Pons (tissue), 1 donor: ENCODE results near the gene PCCB.
"Not testable (repeated sequence)": the region's sequence is repeated elsewhere in the genome, so short reads cannot be mapped to it uniquely, and the experiment has no call there.

ENCODE experiments used
- DNase-seq: peaks from one replicate; pipeline ENCODE4 v3.0.0-alpha.2; 2016; ENCODE audit warnings: low spot score

PCCB gene

DNA sequence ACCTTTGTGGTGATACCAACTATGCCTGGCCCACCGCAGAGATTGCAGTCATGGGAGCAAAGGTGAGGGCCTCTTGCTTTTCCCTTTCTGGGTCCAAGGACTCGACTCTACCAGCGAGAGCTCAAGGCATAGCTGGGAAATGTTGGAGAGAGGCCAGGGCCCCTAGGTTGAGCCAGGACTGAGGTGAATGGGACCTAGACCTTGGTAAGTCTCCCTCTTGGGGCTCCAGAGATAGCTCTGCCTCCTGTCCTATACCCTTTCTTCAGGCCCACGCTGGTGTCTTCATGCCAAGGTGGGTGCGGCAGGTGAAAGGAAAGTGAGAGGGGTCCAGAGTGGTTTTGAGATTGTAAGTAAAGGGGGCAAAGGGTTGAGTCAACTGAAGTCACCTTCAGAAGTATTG is 77.5 kb downstream of the PCCB start:
- no peak for DNase-seq

GRCh38 chr3:136329593-136329992 is 79.5 kb downstream of the PCCB start:
- DNase-seq: no peak

- no peak for DNase-seq
These were observed 80.8 kb downstream of the PCCB start for GRCh38 chr3:136330900-136331299.

DNA sequence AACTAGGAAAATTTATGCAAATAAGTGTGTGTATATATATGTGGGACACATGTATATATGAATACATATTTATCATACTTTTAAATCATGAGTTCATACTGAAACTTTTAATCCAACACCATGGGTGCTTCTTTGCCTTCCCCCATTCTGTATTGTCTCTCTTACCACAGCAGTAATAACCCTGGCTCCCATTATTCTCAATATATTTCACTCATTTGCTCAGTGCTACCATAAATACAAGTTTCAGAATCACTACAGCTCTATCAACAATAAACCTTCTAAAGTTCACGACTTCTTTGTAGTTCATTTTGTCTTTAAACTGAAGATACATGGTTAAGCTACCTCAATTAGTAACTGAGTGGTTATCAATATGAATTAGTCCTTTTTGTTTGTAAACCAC is 82.2 kb downstream of the PCCB start:
- no peak for DNase-seq

DNA sequence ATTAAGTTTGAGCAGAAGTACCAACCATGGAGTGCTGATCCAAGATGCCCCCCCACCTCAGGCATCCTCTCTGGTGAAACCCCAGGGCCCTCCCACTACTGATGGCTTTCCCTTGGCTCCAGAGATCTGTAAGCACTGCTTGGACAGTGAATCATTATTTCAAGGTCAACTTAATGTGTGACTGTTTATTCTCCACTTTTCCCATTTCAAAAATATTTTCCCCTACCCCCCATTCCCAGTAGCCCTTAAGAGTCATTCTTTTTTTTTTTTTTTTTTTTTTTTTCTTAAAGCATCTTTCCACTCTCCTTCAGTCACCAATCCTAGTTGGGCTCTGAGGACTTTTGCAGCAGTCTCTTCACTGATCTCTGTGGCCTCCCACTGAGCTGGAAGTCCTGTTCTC is 82.6 kb downstream of the PCCB start:
- no peak for DNase-seq

DNA sequence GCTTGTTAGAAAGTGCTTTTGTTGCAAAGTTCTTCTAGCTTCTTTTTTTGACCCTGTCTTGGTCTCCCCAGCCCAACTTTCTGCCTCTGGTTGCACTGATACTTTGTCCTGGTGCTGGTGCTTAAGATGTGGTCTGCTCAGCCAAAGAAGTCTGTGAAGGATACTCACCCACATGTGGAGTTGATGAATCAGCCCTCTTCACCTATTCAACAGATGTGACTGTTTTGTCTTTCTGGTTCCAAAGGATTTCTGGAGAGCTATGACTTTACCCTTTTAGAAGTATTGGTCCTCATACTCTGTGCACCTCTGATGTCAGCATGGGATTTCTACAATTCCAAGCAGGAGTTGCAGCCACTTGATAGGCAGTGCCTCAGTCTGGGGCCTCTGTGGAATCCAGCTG is 84.1 kb downstream of the PCCB start:
- no peak for DNase-seq

GRCh38 chr3:136334726-136335125 is 84.6 kb downstream of the PCCB start:
- not testable (repeated sequence) for DNase-seq

GRCh38 chr3:136336329-136337100 is 86.4 kb downstream of the PCCB start:
- no peak for DNase-seq

DNA sequence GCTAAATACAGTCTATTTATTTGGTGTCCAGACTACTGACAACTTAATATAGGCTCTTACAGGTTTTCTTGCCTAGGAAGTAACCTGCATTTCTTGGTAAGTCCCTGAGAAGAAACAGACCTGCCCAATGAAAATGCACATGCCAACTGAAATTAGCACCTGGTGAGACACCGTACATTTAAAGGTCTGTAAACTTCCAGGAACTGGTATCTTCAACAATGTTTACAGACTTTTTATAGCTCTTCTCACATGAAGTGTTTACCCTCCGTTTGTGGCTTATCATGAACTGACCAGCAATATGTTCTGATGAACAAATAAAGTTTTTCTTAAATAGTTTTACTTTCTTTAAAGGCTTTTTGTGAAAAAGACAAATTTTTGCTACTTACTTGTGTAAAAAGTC is 93.3 kb downstream of the PCCB start:
- DNase-seq: no peak

- DNase-seq: peak; percentile 11
These were observed 93.9 kb downstream of the PCCB start for GRCh38 chr3:136343873-136344555.

DNA sequence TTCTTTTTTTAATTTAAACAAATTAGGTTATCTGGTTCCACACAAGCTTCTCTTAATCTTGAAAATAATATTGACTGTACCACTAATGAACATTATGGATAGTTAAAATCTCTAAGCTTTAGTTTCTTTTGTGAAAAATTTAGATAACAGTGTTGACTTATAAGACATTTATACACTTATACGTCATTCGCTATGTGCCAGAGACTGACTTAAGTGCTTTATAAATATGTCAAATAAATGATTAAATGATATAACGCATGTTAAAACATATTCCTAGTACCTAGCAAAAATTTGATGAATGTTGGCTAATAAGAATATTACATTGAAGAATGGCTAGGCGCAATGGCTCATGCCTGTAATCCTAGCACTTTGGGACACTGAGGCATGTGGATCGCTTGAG is 96.3 kb downstream of the PCCB start:
- DNase-seq: no peak

DNA sequence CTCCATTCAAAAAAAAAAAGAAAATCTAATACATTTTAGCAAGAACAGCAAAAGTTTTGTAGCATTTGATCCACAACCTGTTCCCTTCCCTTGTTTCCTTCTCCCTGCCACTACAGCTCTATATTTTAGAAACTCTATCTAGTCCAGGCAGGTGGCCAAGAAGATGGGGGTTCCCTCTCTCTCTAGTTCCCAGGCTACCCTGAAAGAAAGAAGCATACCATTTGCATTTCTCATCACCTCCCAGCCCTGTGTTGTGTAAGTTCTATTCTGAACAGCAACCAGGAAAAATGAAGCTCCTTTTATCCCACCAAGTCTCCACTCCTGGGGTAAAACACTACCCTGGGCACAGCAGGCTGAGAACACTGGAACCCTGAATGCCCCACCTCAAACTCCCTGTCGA is 100.0 kb downstream of the PCCB start:
- no peak for DNase-seq

DNA sequence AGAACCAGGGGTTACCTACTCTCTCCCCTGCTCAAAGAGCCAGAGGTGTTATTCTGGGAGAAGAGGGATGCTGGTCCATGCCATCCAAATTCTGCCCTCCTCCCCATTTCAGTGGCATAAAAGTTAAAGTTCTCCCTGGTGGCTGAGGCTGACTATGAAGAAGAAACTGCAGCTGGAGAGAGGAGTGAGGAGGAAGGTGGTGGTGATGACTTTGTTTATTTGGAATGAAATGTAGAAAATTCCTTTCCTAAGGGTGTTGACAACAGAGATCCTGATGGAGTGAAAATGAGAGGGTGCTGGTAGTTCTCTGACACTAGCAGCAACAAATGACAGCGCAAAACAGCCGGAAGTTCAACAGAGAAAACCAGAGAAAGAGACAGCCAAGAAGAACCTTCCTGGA is 100.4 kb downstream of the PCCB start:
- DNase-seq: no peak

- no peak for DNase-seq
These were observed 101.2 kb downstream of the PCCB start for GRCh38 chr3:136351351-136351750.

GRCh38 chr3:136351905-136352304 is 101.8 kb downstream of the PCCB start:
- DNase-seq: no peak

DNA sequence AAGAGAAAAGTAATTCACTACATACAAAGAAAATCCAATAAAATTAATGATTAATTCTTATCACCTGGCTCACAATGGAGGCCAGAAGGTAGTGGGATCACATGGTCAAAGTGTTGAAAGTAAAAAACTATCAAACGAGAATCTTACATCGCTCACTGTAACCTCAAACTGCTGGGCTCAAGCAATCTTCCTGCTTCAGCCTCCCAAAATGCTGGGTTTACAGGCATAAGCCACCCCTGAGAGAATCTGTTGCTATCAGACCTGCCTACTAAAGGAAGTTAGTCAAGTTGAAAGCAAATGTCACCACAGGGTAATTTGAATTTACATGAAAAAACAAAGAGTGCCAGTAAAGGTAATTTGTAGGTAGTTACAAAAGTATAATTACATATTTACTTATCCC is 103.3 kb downstream of the PCCB start:
- DNase-seq: no peak

- no peak for DNase-seq
These were observed 116.1 kb downstream of the PCCB start for GRCh38 chr3:136366289-136366688.

DNA sequence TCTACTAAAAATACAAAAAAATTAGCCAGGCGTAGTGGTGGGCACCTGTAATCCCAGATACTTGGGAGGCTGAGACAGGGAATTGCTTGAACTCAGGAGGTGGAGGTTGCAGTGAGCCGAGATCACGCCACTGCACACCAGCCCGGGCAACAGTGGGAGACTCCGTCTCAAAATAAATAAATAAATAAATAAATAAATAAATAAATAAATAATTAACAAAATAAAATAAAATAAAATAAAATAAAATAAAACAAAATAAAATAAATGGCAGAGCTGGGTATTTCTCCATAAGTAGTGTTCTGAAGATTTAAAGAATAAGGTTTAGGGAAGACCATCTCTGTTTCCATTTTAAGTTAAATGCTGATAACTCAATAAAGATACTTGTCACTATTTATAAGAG is 125.7 kb downstream of the PCCB start:
- not testable (repeated sequence) for DNase-seq

GRCh38 chr3:136377508-136377907 is 127.4 kb downstream of the PCCB start:
- no peak for DNase-seq

DNA sequence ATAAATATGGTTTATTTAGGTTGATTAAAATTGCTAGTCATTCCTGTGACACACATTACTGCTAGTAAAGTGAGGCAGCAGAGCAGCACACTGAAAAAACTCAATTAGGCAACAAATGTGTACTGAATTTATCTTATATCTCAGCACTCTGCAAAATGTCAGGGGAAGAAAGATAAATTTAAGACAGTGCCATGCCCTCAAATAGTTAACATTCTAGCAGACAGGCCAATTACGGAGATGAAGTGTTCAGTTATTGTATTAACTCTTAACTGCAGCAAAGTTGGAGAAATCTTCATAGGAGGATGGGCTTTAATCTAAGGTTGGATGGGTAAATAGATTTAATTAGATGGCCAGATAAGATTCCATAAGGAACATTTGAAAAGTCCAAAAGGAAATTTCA is 127.9 kb downstream of the PCCB start:
- DNase-seq: no peak
